ENCODE measurements around the gene ID1. TPM values are rescaled to one million over a fixed set of nuclear protein-coding genes. Genes with fewer than 3 reads are reported as not detected.

Gene ID1
- total and polyA plus RNA-seq, 2 of the 13 experiments (the other 11 are each of a cell fraction or from before 2014, with no cell fraction given) = 320 to 419 TPM

GRCh38 chr20:31564284-31564683, 40.8 kb upstream of the ID1 start (continued):
- TF ChIP-seq ZNF788 (CRISPR knock-in tag; IDR thresholded peaks at IDR 0.05; ENCODE audit: borderline replicate concordance) (0 out of 2 replicates have a peak, but pooled peaks have one; percentile 27), POLR2AphosphoS2 (IDR thresholded peaks at IDR 0.05; ENCODE audit: low read depth, low read length) (0 out of 2 replicates have a peak, but pooled peaks have one; percentile 73), POLR2G (IDR thresholded peaks at IDR 0.05; ENCODE audit: low read depth, low read length) (peak; percentile 20; the same call in 1 of the 2 replicates), KMT2B (CRISPR knock-in tag; IDR thresholded peaks at IDR 0.05) (no peak)

DNA sequence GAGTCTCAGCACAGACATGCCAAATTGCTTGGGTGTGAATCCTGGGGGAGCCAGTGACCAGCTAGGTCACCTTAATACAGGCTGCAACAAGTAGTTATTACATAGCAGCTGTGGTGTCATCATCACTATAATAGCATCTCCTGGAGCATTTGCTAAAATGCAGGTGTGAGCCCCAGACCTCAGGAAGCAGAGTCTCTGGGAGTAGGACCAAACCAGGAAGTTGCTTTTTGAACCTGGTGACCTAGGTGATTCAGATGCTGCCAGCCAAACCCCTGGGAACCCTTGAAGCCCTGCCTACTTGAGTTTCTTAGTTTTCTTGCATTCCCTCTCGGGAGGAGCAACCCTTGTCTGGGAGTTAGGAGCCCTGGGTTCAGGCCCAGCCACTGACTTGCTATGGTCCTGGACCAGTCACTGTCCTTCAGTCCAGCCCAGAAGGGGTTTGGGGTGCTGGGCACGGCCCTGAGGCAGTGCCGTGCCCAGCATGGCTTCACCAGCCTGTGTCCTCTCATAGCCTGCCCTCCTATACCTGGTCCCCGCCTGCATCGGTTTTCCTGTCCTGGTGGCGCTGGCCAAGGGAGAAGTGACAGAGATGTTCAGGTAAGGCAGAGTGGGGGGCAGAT, 39.3 kb upstream of the ID1 start:
- Histone ChIP-seq H3K9ac (ENCODE audit: insufficient read depth, low read depth, low read length) (no peak overlapping the region), H3K4me3 (replicated peaks in 1 of 3; ENCODE audit: insufficient read depth in 1 of 3, low read depth in 2 of 3, low read length in 3 of 3) (no peak overlapping the region), H3K27me3 (ENCODE audit: control insufficient read depth in 1 of 2, insufficient read depth in 2 of 2, low read length in 2 of 2) (no peaks in the 10 kb centered on the region), H3K4me1 (ENCODE audit: insufficient read depth, low read length) (peaks cover 44% of the 10 kb centered on the region), H4K20me1 (ENCODE audit: insufficient read depth, low read length) (no peaks in the 10 kb centered on the region), H3K79me2 (ENCODE audit: insufficient read depth, low read length) (no peaks in the 10 kb centered on the region), H3K36me3 (replicated peaks in 1 of 2; ENCODE audit: control insufficient read depth in 1 of 2, insufficient read depth in 2 of 2, low read length in 2 of 2) (peaks cover 50 to 66% of the 10 kb centered on the region in 2 experiments), H3K4me2 (ENCODE audit: low read depth, low read length) (no peak overlapping the region), H2AFZ (ENCODE audit: low read length) (no peak overlapping the region), H3K27ac (ENCODE audit: extremely low read length, insufficient read depth, low read length) (no peak overlapping the region), H3K9me3 (ENCODE audit: low read length) (no peaks in the 10 kb centered on the region)
- in situ Hi-C loops (cut with HindIII; ENCODE audit: extremely low pct_ligation_motif_present, low pct_unique_long_range_greater_than_20kb) (loop anchor here (10.0 kb wide), 1 partner anchor 159 kb away; the partner anchor contains the start of gene BCL2L1), intact Hi-C loops (cut with micrococcal nuclease; ENCODE audit: unreplicated experiment) (no loop called here)
- CTCF ChIA-PET (ENCODE audit: low intra/inter-chr PET ratio, low total read pairs) = interaction anchor here (0.7 to 12.9 kb wide), 3 partner anchors 47 to 49 kb away, joined by 3 to 454 read pairs (median 5); no protein-coding TSS in a partner anchor
- DNase-seq (ENCODE audit: low spot score) (no peak), FAIRE-seq (no peak), ATAC-seq (no peak)
- 100% methylated on average over 6 of the region's 6 CpGs for WGBS (ENCODE audit: low lambda C conversion rate)
- no TSS peak for BruUV-seq (replicated peaks)
- POLR2A ChIA-PET = interaction anchor here (0.7 to 16.4 kb wide), 3 partner anchors 42 to 197 kb away, joined by 3 to 1427 read pairs (median 5); partner anchors contain the start of gene ID1
- TF ChIP-seq KLF16 (CRISPR knock-in tag; IDR thresholded peaks at IDR 0.05) = no peak
- no peak for TF ChIP-seq DNMT1 (CRISPR knock-in tag; IDR thresholded peaks at IDR 0.05)
- TF ChIP-seq ZNF30 (CRISPR knock-in tag; IDR thresholded peaks at IDR 0.05) = no peak
- TF ChIP-seq, protein P1, sequence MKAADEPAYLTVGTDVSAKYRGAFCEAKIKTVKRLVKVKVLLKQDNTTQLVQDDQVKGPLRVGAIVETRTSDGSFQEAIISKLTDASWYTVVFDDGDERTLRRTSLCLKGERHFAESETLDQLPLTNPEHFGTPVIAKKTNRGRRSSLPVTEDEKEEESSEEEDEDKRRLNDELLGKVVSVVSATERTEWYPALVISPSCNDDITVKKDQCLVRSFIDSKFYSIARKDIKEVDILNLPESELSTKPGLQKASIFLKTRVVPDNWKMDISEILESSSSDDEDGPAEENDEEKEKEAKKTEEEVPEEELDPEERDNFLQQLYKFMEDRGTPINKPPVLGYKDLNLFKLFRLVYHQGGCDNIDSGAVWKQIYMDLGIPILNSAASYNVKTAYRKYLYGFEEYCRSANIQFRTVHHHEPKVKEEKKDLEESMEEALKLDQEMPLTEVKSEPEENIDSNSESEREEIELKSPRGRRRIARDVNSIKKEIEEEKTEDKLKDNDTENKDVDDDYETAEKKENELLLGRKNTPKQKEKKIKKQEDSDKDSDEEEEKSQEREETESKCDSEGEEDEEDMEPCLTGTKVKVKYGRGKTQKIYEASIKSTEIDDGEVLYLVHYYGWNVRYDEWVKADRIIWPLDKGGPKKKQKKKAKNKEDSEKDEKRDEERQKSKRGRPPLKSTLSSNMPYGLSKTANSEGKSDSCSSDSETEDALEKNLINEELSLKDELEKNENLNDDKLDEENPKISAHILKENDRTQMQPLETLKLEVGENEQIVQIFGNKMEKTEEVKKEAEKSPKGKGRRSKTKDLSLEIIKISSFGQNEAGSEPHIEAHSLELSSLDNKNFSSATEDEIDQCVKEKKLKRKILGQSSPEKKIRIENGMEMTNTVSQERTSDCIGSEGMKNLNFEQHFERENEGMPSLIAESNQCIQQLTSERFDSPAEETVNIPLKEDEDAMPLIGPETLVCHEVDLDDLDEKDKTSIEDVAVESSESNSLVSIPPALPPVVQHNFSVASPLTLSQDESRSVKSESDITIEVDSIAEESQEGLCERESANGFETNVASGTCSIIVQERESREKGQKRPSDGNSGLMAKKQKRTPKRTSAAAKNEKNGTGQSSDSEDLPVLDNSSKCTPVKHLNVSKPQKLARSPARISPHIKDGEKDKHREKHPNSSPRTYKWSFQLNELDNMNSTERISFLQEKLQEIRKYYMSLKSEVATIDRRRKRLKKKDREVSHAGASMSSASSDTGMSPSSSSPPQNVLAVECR (CRISPR knock-in tag; IDR thresholded peaks at IDR 0.05; ENCODE audit: borderline replicate concordance) = no peak
- TF ChIP-seq GTF2F1 (IDR thresholded peaks at IDR 0.05; ENCODE audit: low read length) = no peak
- TF ChIP-seq, protein P2, sequence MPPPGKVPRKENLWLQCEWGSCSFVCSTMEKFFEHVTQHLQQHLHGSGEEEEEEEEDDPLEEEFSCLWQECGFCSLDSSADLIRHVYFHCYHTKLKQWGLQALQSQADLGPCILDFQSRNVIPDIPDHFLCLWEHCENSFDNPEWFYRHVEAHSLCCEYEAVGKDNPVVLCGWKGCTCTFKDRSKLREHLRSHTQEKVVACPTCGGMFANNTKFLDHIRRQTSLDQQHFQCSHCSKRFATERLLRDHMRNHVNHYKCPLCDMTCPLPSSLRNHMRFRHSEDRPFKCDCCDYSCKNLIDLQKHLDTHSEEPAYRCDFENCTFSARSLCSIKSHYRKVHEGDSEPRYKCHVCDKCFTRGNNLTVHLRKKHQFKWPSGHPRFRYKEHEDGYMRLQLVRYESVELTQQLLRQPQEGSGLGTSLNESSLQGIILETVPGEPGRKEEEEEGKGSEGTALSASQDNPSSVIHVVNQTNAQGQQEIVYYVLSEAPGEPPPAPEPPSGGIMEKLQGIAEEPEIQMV (CRISPR knock-in tag; IDR thresholded peaks at IDR 0.05; ENCODE audit: low read depth) = no peak
- TF ChIP-seq NFATC3 (CRISPR knock-in tag; IDR thresholded peaks at IDR 0.05) = no peak

All from HepG2 (cell line).